OCI-LY7 (cell line): ENCODE results near the gene GPRC5A. TPM values are rescaled to one million over a fixed set of nuclear protein-coding genes. Genes with fewer than 3 reads are reported as not detected.

Source experiments
- BruUV-seq: library from RNA; stranded (reverse); fragments of 400-500 nt; replicated peaks from 2 replicates; lab custom pipeline; 2021; lab: Mats Ljungman, UMichigan
- CTCF ChIA-PET: fragments of 300-600 bp; sonication (Branson Sonifier 250); formaldehyde crosslinking; loops from one replicate; lab custom pipeline; 2022; ENCODE audit warnings: antibody characterized with exemption; ENCODE audit not compliant: unreplicated experiment; lab: Charles Lee
- POLR2A ChIA-PET: fragments of 300-600 bp; sonication (Branson Sonifier 250); formaldehyde crosslinking; loops from one replicate; lab custom pipeline; 2022; ENCODE audit warnings: antibody characterized with exemption; lab: Charles Lee
- DNase-seq: peaks from one replicate; pipeline ENCODE4 v3.0.0-alpha.2; 2015; ENCODE audit warnings: low spot score
- H2AFZ ChIP-seq: fragments of 200-600 bp; sonication (generic), shearing (Covaris generic); 2 replicates; pipeline ENCODE4 v1.6.1; 2014; ENCODE audit warnings: mild to moderate bottlenecking, antibody characterized with exemption, low read length, moderate library complexity
- H3K27ac ChIP-seq: fragments of 200-600 bp; sonication (generic); 2 replicates; pipeline ENCODE4 v1.5.1; 2014; ENCODE audit warnings: mixed run types, low read depth, mild to moderate bottlenecking, moderate library complexity, low read length, inconsistent platforms; ENCODE audit not compliant: poor library complexity, severe bottlenecking
- H3K36me3 ChIP-seq: fragments of 200-600 bp; sonication (generic); 2 replicates; pipeline ENCODE4 v1.6.1; 2014; ENCODE audit warnings: mild to moderate bottlenecking, antibody characterized with exemption, low read length, moderate library complexity, mixed read lengths; ENCODE audit not compliant: insufficient read depth
- H3K4me1 ChIP-seq: fragments of 200-600 bp; sonication (generic); 2 replicates; pipeline ENCODE4 v1.5.1; 2014; ENCODE audit warnings: mild to moderate bottlenecking, low read length; ENCODE audit not compliant: insufficient read depth, poor library complexity, severe bottlenecking
- H3K4me2 ChIP-seq: fragments of 200-600 bp; sonication (generic); 2 replicates; pipeline ENCODE4 v1.6.1; 2014; ENCODE audit warnings: mild to moderate bottlenecking, low read length
- H3K4me3 ChIP-seq: fragments of 200-600 bp; sonication (generic); 2 replicates; pipeline ENCODE4 v1.5.1; 2014; ENCODE audit warnings: mild to moderate bottlenecking, low read depth, low read length; ENCODE audit not compliant: poor library complexity, severe bottlenecking
- H3K79me2 ChIP-seq: fragments of 200-600 bp; sonication (generic); 2 replicates; pipeline ENCODE4 v1.6.1; 2016; ENCODE audit warnings: low read depth, mild to moderate bottlenecking, low read length, moderate library complexity, mixed read lengths; ENCODE audit not compliant: insufficient read depth
- H3K9me2 ChIP-seq: fragments of 200-600 bp; sonication (generic); 2 replicates; pipeline ENCODE4 v1.6.1; 2016; ENCODE audit warnings: mild to moderate bottlenecking, low read length, mixed read lengths; ENCODE audit not compliant: insufficient read depth
- H3K9me3 ChIP-seq: fragments of 200-600 bp; sonication (generic); 2 replicates; pipeline ENCODE4 v1.6.1; 2014; ENCODE audit warnings: mild to moderate bottlenecking, mixed run types, low read length, mixed read lengths
- H4K20me1 ChIP-seq: fragments of 200-600 bp; sonication (generic); 2 replicates; pipeline ENCODE4 v1.6.1; 2014; ENCODE audit warnings: mild to moderate bottlenecking, antibody characterized with exemption, low read length, moderate library complexity, mixed read lengths; ENCODE audit not compliant: insufficient read depth
- CTCF ChIP-seq: fragments of 200-600 bp; sonication (generic); conservative IDR thresholded peaks from 2 replicates; pipeline ENCODE4 v1.5.1; 2014; ENCODE audit warnings: mild to moderate bottlenecking, antibody characterized with exemption, low read length, moderate library complexity, mixed read lengths
- EZH2phosphoT487 ChIP-seq: fragments of 200-600 bp; sonication (generic); IDR thresholded peaks from 2 replicates; pipeline ENCODE4 v1.6.1; 2018; ENCODE audit warnings: low read depth, borderline replicate concordance, mild to moderate bottlenecking, mixed run types, antibody characterized with exemption, low read length, moderate library complexity, mixed read lengths
- intact Hi-C: fragments of 100-400 bp; cut with micrococcal nuclease; formaldehyde crosslinking; loops from one replicate; pipeline ENCODE4 v1.10.0; 2022; ENCODE audit not compliant: unreplicated experiment
- total RNA-seq, 2 experiments: library from RNA; depleted of rRNA in 1 of 2; stranded (reverse); fragments of >200 nt in 1 of 2; shearing (Covaris generic) in 1 of 2; gene quantifications; 2 replicates each; pipeline ENCODE4 v1.2.3, GENCODE V29; 2014 to 2022

GPRC5A gene
- total RNA-seq, 2 experiments from 2014 or later: 0.25 TPM; not detected in 1

- Histone ChIP-seq H3K4me2 (no peak overlapping the region), H3K79me2 (no peaks in the 10 kb centered on the region), H3K27ac (no peak overlapping the region), H3K36me3 (no peaks in the 10 kb centered on the region), H4K20me1 (no peaks in the 10 kb centered on the region), H2AFZ (no peak overlapping the region), H3K9me3 (no peaks in the 10 kb centered on the region), H3K4me3 (no peak overlapping the region), H3K9me2 (no peaks in the 10 kb centered on the region), H3K4me1 (no peaks in the 10 kb centered on the region)
- ChIA-PET POLR2A (no interaction called here), CTCF (no interaction called here)
- intact Hi-C loops: no loop called here
- DNase-seq: no peak
- no TSS peak for BruUV-seq
- TF ChIP-seq CTCF (no peak), EZH2phosphoT487 (no peak)
Measured at GRCh38 chr12:12934556-12934955, 43.2 kb downstream of the GPRC5A start.

- Histone ChIP-seq H3K9me3 (no peaks in the 10 kb centered on the region), H3K4me1 (no peaks in the 10 kb centered on the region), H3K9me2 (no peaks in the 10 kb centered on the region), H4K20me1 (no peaks in the 10 kb centered on the region), H3K27ac (no peak overlapping the region), H3K4me2 (no peak overlapping the region), H3K4me3 (no peak overlapping the region), H3K79me2 (no peaks in the 10 kb centered on the region), H2AFZ (no peak overlapping the region), H3K36me3 (no peaks in the 10 kb centered on the region)
- no peak for DNase-seq
- TF ChIP-seq CTCF (no peak), EZH2phosphoT487 (no peak)
- intact Hi-C loops: no loop called here
- CTCF ChIA-PET: no interaction called here
- BruUV-seq: no TSS peak
- POLR2A ChIA-PET: no interaction called here
Measured at GRCh38 chr12:12936983-12937491, 45.7 kb downstream of the GPRC5A start.

DNA sequence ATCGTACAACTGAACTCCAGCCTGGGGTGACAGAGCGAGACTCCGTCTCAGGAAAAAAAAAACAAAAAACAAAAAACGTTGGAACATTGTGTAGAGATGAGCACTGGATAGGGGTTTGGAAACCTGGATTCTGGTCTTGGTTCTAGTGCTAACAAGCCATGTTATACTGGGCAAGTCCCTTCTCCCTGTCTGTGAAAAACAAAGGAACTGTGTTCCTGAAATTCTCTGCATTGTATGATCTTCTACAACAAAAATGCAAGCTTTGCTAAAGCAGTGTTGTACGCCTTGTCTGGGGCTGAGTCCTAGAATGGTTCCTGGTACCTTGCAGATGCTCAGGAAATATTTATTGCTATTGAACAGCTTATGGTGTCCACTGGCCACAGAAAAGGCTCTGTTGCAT lies 47.2 kb downstream of the GPRC5A start:
- no peak overlapping the region for H3K27ac ChIP-seq
- no peak overlapping the region for H3K4me2 ChIP-seq
- no peak for DNase-seq
- no peak for TF ChIP-seq CTCF
- TF ChIP-seq EZH2phosphoT487: no peak
- H2AFZ ChIP-seq: no peak overlapping the region
- no peaks in the 10 kb centered on the region for H3K9me3 ChIP-seq
- no peaks in the 10 kb centered on the region for H3K9me2 ChIP-seq
- H3K36me3 ChIP-seq: no peaks in the 10 kb centered on the region
- ChIA-PET CTCF (no interaction called here), POLR2A (no interaction called here)
- intact Hi-C loops: no loop called here
- BruUV-seq: no TSS peak
- no peaks in the 10 kb centered on the region for H3K79me2 ChIP-seq
- no peaks in the 10 kb centered on the region for H4K20me1 ChIP-seq
- H3K4me3 ChIP-seq: no peak overlapping the region
- no peaks in the 10 kb centered on the region for H3K4me1 ChIP-seq
